Measurements from ENCODE around the gene VPS8. TPM values are rescaled to one million over a fixed set of nuclear protein-coding genes. Genes with fewer than 3 reads are reported as not detected.

VPS8 gene
- total RNA-seq, 1 donor, result 95.2 TPM

DNA sequence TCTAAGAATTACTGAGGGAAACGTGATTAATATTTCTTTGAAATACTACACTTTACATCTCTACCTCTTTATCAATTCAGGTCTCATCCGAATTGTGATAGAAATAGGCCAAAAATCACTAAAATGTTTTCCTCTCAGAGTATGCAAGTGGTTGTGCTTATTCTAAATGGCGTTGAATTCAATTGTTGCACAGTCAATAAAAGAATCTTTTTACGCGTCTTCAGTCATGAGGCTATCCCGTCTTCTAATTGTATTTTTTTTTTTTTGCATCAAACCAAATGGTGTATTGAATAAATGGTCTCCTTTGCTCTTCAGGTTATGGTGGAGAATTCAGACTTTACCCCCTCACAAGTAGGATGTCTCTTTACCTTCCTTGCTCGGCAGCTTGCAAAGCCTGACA is 112.6 kb downstream of the VPS8 start:
- H3K4me3 ChIP-seq (ENCODE audit: insufficient read depth, low read length), result no peak overlapping the region
- no peak overlapping the region for H3K27ac ChIP-seq (ENCODE audit: low read depth, low read length)
- no peaks in the 10 kb centered on the region for H3K4me1 ChIP-seq (ENCODE audit: insufficient read depth, low read length)
- no peak overlapping the region for H2AFZ ChIP-seq (ENCODE audit: low read length)
- no peaks in the 10 kb centered on the region for H3K9me3 ChIP-seq (ENCODE audit: low read depth, low read length)
- TF ChIP-seq, protein P1, sequence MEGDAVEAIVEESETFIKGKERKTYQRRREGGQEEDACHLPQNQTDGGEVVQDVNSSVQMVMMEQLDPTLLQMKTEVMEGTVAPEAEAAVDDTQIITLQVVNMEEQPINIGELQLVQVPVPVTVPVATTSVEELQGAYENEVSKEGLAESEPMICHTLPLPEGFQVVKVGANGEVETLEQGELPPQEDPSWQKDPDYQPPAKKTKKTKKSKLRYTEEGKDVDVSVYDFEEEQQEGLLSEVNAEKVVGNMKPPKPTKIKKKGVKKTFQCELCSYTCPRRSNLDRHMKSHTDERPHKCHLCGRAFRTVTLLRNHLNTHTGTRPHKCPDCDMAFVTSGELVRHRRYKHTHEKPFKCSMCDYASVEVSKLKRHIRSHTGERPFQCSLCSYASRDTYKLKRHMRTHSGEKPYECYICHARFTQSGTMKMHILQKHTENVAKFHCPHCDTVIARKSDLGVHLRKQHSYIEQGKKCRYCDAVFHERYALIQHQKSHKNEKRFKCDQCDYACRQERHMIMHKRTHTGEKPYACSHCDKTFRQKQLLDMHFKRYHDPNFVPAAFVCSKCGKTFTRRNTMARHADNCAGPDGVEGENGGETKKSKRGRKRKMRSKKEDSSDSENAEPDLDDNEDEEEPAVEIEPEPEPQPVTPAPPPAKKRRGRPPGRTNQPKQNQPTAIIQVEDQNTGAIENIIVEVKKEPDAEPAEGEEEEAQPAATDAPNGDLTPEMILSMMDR (IDR thresholded peaks at IDR 0.05; ENCODE audit: extremely low read depth, low read depth, low read length), result no peak
- no peaks in the 10 kb centered on the region for H3K79me2 ChIP-seq (ENCODE audit: insufficient read depth, low read length)
- no peaks in the 10 kb centered on the region for H3K27me3 ChIP-seq (ENCODE audit: insufficient read depth, low read length)
- no peak overlapping the region for H3K4me2 ChIP-seq (ENCODE audit: insufficient read depth, low read length)
- no peaks in the 10 kb centered on the region for H4K20me1 ChIP-seq (ENCODE audit: insufficient read depth, low read length)
- H3K36me3 ChIP-seq (ENCODE audit: insufficient read depth, low read length), result peaks cover 9% of the 10 kb centered on the region
- DNase-seq (ENCODE audit: insufficient read length, low spot score, missing footprints), result no peak

DNA sequence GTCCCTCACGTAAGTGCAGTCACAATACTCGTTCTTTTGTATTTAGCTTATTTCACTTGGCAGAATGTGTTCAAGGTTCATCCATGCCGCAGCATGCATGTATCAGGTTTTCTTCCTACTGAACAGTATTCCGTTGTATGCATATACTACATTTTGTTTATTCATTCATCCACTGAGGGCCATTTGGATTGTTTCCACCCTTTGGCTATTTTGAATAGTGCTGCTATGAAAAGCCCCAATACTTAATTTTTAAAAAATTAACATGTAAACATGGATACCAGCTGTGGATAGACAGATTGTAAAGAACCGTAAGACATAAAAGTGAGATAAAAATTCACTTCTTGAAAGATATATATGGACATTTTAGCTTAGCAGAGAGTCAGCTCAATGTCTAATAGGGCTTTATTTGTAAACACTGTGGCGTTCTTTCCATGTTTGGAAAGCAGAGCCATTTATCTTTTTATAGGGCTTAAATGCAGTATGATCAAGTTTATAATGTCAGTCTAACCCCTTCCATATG is 115.9 kb downstream of the VPS8 start:
- Histone ChIP-seq H3K4me3 (ENCODE audit: insufficient read depth, low read length) (no peak overlapping the region), H3K4me1 (ENCODE audit: insufficient read depth, low read length) (no peaks in the 10 kb centered on the region), H3K4me2 (ENCODE audit: insufficient read depth, low read length) (no peak overlapping the region), H4K20me1 (ENCODE audit: insufficient read depth, low read length) (no peaks in the 10 kb centered on the region), H3K79me2 (ENCODE audit: insufficient read depth, low read length) (no peaks in the 10 kb centered on the region), H3K9me3 (ENCODE audit: low read depth, low read length) (no peaks in the 10 kb centered on the region), H3K36me3 (ENCODE audit: insufficient read depth, low read length) (peaks cover 13% of the 10 kb centered on the region), H3K27ac (ENCODE audit: low read depth, low read length) (no peak overlapping the region), H2AFZ (ENCODE audit: low read length) (no peak overlapping the region), H3K27me3 (ENCODE audit: insufficient read depth, low read length) (no peaks in the 10 kb centered on the region)
- TF ChIP-seq, protein P1 (IDR thresholded peaks at IDR 0.05; ENCODE audit: extremely low read depth, low read depth, low read length), result no peak
- no peak for DNase-seq (ENCODE audit: insufficient read length, low spot score, missing footprints)

DNA sequence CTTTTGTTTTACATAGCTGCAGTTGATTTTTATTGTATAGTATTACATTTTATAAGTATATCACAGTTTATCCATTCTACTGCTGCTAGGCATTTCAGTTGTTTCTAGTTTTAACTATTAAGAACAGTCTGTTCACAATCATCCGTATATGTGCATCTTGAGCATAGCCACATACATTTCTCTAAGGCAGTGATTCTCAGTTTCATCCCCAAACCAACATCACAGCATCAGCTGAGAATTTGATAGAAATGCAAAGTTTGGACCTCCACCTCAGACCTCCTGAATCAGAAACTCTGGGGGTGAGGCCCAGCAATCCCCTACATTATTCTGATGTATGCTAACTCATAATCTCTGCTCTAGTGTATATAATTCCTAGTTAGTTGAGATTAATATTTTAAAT is 120.8 kb downstream of the VPS8 start:
- DNase-seq (ENCODE audit: insufficient read length, low spot score, missing footprints), result no peak
- Histone ChIP-seq H3K79me2 (ENCODE audit: insufficient read depth, low read length) (no peaks in the 10 kb centered on the region), H3K4me3 (ENCODE audit: insufficient read depth, low read length) (no peak overlapping the region), H3K36me3 (ENCODE audit: insufficient read depth, low read length) (peaks cover 6% of the 10 kb centered on the region), H3K27ac (ENCODE audit: low read depth, low read length) (no peak overlapping the region), H2AFZ (ENCODE audit: low read length) (no peak overlapping the region), H3K4me1 (ENCODE audit: insufficient read depth, low read length) (no peaks in the 10 kb centered on the region), H3K4me2 (ENCODE audit: insufficient read depth, low read length) (no peak overlapping the region), H4K20me1 (ENCODE audit: insufficient read depth, low read length) (no peaks in the 10 kb centered on the region), H3K9me3 (ENCODE audit: low read depth, low read length) (no peaks in the 10 kb centered on the region), H3K27me3 (ENCODE audit: insufficient read depth, low read length) (no peaks in the 10 kb centered on the region)
- TF ChIP-seq, protein P1 (IDR thresholded peaks at IDR 0.05; ENCODE audit: extremely low read depth, low read depth, low read length), result no peak

DNA sequence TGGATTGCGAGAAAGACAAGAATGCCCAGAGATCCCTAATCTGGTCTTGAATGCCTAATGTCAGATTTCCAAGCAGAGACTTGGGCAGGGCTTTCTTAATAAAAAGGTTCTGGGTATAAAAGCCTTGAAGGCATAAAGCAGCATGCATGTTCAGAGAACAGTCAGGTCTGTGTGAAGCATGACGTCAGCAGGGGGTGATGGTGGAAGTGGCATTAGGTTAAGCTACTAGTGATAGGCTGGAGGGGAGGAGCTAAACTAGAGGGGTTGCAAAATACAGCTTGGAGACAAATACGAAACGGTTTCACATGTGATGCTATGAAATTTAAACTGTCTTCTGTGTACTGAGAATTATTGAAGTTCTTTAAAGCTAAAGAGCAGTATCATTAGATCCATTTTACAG is 125.6 kb downstream of the VPS8 start:
- TF ChIP-seq, protein P1 (IDR thresholded peaks at IDR 0.05; ENCODE audit: extremely low read depth, low read depth, low read length), result no peak
- Histone ChIP-seq H3K4me2 (ENCODE audit: insufficient read depth, low read length) (no peak overlapping the region), H4K20me1 (ENCODE audit: insufficient read depth, low read length) (no peaks in the 10 kb centered on the region), H3K4me3 (ENCODE audit: insufficient read depth, low read length) (no peak overlapping the region), H3K4me1 (ENCODE audit: insufficient read depth, low read length) (no peaks in the 10 kb centered on the region), H2AFZ (ENCODE audit: low read length) (no peak overlapping the region), H3K27ac (ENCODE audit: low read depth, low read length) (no peak overlapping the region), H3K79me2 (ENCODE audit: insufficient read depth, low read length) (no peaks in the 10 kb centered on the region), H3K27me3 (ENCODE audit: insufficient read depth, low read length) (no peaks in the 10 kb centered on the region), H3K9me3 (ENCODE audit: low read depth, low read length) (no peaks in the 10 kb centered on the region), H3K36me3 (ENCODE audit: insufficient read depth, low read length) (no peaks in the 10 kb centered on the region)
- DNase-seq (ENCODE audit: insufficient read length, low spot score, missing footprints), result no peak
